GM19025 (cell line): ENCODE data around the gene NATD1.
"Not testable (repeated sequence)": the region's sequence is repeated elsewhere in the genome, so short reads cannot be mapped to it uniquely, and the experiment has no call there.

Experiments used
- ATAC-seq: cut with Tn5 transposase; IDR thresholded peaks from one replicate; pipeline ENCODE4 v1.9.1; 2021; ENCODE audit warnings: mild to moderate bottlenecking, low read depth, moderate library complexity; ENCODE audit not compliant: unreplicated experiment

The NATD1 gene

DNA sequence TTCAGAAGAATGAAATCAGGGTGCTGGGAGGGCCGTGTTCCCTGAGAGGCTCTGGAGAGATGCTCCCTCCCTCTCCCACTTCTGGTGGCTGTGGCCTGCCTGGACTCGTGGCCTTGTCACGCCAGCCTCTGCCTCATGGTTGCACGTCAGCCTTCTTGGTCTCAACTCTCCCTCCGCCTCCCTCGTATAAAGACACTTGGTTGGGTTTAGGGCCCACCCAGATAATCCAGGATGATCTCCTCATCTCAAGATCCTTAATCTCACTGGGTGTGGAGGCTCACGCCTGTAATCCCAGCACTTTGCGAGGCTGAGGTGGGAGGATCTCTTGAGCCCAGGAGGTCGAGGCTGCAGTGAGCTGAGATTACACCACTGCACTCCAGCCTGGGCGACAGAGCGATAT is 25.9 kb downstream of the NATD1 start:
- not testable (repeated sequence) for ATAC-seq

GRCh38 chr17:21223086-21223485 is 30.1 kb downstream of the NATD1 start:
- ATAC-seq: no peak

GRCh38 chr17:21218831-21219380 is 34.3 kb downstream of the NATD1 start:
- ATAC-seq: no peak

GRCh38 chr17:21218101-21218500 is 35.1 kb downstream of the NATD1 start:
- no peak for ATAC-seq

GRCh38 chr17:21217346-21217745 is 35.9 kb downstream of the NATD1 start:
- ATAC-seq: no peak

DNA sequence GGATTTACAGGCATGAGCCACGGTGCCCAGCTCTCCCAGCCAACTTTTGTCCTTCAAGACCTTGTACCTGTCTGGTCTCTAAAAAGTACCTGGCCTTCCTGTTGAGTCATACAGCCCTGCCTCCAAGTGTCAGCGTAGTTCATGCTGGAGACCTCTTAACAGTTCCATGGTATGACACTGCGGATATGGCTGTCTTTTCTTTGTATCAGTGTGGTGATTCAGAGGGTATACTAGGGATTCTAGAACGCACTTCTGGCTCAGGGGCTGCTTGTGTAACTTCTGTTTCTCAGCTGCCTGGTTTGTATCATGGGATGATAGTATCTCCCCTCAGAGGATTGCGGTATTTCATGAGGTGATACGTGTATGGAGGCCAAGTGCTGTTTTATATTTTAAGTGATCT is 37.3 kb downstream of the NATD1 start:
- no peak for ATAC-seq

DNA sequence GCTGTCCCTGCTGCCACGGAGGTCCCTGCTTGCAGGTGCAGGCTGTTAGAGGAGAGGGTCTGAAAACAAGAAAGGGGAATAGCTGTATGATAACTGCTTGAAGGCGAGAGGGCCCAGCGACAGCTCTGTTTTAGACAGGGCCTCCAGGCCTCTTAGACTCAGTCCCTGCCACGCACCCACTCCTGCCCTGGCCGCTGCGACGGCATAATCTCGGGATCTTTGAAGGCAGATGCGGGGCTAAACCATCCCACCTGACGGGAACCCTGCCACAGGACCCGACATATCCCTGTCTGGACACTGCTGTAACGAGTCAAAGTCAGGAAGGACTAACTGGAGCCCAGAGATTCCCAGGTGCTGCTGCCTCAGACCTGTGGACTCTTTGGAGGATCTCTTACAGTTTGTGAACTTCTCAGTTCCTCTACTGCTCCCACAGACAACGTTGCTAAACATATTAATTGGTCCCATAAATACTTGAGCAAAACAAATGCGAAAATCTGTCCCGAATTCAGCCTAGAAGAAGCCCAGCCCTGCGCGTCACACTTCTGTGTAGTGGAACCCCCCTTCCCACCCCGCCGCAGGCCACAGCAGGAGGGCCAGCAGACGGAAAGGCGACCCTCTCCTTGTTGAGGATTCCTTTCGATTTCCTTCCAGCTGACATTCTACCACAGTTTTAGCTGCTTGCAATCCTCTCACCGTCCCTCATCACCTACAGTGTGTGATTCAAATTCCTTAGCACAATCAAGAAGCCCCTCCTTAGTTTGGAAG is 38.3 kb downstream of the NATD1 start:
- ATAC-seq: no peak

- peak; percentile 85 for ATAC-seq
These were observed 39.0 kb downstream of the NATD1 start, which contains the start of gene TMEM11 for GRCh38 chr17:21214015-21214776. Gene TMEM11 (minus strand): TSS chr17:21214161. CDS start chr17:21214152, 9 bp downstream.

- peak; percentile 11 for ATAC-seq
These were observed 39.6 kb downstream of the NATD1 start for GRCh38 chr17:21213638-21214014.

GRCh38 chr17:21212826-21213637 is 40.2 kb downstream of the NATD1 start:
- no peak for ATAC-seq

DNA sequence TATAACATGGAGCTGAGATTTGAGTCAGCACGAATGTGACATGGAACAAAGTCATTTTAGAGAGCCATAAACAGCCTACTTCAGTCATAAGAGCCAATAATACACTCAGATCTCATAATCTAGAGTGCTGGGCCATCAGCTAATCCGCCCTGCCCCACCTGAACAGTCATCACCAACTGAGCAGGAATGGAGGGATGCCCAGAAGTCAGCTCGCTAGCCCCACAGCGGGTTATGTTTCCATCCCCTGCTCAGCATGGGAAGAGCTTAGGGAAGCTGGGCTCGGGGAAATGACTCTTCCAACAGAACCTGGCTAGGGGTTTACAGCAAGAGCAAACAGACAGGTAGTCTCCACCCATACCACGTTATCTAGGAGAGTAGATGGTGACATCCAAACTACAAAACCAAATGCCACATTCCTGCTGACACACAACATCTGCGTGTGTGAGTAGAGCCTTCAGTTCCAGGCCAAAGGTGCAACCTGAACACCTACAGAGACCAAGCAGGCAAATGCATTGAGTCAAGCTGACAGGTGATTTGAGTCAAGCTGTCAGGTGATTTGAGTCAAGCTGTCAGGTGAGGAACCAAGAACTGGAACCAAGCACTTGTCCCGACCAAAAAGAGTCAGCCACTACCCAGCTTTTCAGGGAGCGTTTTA is 41.3 kb downstream of the NATD1 start:
- ATAC-seq: no peak

DNA sequence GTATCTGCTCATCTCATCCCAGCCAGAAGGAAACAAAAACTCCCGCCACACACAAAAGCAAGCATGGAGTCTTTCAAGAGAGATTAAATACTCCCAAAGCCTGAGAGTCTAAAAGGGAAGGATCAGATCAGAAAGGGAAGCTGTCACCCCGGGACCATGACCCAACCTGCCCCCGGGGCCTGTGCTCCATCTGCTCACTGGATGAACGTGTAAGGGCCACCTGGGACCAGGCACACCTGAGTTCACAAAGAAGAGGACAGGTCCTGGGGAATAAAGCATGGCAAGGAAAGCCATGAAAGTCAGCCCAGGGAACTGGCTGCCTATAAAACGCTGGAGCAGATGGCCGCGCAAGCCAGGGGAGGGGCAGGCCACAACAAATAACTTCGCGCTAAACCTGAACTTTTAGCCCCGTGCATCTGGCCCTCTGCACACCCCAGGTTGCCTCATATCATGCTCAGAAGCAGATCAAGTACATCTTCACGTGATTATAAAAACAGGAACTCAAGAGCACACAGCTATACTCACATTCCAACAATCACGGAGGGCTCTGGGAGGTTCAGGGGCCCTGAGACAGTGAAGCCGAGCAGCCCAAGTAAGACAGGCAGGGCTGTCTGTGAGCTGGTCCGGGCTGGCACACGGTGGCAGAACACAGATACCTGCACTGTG is 42.7 kb downstream of the NATD1 start:
- ATAC-seq: no peak

- ATAC-seq: no peak
These were observed 43.6 kb downstream of the NATD1 start for GRCh38 chr17:21209511-21210175.

GRCh38 chr17:21208352-21208751 is 44.9 kb downstream of the NATD1 start:
- ATAC-seq: no peak

DNA sequence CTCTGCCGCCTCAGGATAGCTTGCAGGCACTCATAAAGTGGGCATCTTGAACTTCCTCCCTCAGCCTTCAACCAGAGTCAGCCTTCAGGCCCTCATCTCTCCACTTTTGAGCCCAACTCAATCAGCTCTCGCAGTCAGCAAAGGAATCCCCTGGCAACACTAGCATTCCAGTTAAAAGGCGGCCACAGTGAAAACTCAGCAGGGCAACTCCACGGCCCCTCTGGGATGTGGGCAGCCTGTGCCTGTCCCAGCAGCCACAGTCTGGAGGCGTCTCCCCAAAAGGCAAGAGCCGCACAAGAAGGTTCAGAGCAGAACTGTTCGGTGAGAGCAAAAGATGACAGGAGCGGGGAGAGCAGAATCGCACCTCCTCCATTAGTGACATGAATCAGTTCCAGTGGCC is 48.3 kb downstream of the NATD1 start:
- ATAC-seq: no peak

GRCh38 chr17:21202512-21202911 is 50.7 kb downstream of the NATD1 start:
- ATAC-seq: no peak

DNA sequence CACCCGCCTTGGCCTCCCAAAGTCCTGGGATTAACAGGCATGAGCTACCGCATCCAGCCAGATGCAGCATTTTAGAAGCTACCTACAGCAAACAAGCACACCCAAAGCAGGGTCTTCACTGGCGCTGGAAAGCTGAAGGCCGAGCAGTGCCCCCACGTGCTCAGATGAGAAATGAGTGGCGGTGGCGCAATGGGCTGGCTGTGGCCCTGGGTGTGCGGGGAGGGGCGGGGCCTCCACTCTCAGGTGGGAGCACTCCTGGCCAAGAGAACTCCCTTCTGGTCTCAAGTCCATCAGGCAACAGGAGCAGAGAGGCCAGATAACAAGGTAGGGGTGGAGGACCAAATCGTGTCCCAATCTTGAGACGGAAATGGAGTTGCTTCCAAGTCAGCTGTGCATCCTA is 51.3 kb downstream of the NATD1 start:
- ATAC-seq: no peak

DNA sequence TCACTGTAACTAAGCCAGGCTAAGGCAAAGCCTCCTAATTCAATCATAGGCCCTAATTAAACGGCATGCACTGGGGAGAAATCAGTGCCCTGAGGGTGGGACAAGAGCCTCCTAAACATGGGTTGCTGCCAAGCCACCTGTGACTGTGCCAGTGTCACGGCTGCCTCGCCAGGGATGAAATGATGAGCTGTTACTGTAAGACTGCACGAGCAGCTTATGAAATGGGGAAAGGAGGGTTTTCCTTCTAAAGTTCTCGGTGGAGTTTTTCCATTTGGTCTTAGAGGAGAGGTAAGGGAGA is 52.0 kb downstream of the NATD1 start:
- ATAC-seq: no peak

DNA sequence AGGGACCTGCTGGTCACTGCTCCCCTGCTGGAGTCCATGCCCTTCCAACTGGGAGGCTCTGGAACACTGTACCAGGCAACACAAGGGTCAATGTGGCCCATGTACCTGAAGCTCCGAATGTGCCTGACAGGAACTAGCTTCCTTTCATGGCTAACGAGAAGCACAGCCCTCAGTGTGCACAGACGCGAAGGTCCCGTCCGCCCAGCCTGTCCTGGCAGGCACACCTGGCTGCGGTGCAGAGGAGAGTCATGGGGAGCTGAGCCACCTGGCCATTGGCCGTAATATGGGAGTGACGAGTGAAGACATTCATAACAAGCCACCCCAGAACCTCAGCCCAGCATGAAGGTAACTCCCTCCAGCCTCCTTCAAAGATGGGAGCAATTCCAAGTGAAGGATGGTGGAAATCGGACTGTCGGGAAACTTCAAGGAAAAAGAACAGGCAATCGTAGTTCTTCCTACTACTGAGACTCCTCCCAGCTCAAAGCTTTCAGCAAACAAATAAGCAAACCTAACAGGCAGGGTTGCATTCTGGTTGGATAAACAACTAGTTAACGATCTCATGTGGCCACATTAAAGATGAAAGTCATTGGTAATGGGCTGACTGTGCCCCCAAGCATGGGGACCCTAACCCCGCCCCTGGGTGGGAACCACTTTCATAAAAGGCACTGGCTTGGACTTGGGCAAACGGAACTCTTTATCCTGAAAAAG is 52.5 kb downstream of the NATD1 start:
- ATAC-seq: no peak
